NB4 (cell line): ENCODE data around the gene WDFY4.

ENCODE experiments used
- DNase-seq: peaks from one replicate; pipeline ENCODE4 v3.0.0; 2010; ENCODE audit warnings: low read depth
- H3K4me3 ChIP-seq: one replicate; pipeline ENCODE4 v1.5.1; 2011; ENCODE audit warnings: mild to moderate bottlenecking, low read depth, low read length, moderate library complexity
- MYC ChIP-seq: IDR thresholded peaks from 2 replicates; pipeline ENCODE4 v1.6.1; 2011; ENCODE audit warnings: low read depth, low read length
- POLR2A ChIP-seq: IDR thresholded peaks from 2 replicates; pipeline ENCODE4 v1.6.1; 2011; ENCODE audit warnings: mild to moderate bottlenecking; ENCODE audit not compliant: insufficient read length; ENCODE audit errors: extremely low read depth
- TF ChIP-seq, protein P1 (sequence below): IDR thresholded peaks from one replicate; pipeline ENCODE4 v1.5.1; 2012; ENCODE audit warnings: low read depth, low read length
- TF ChIP-seq, protein P2 (sequence below): IDR thresholded peaks from 2 replicates; pipeline ENCODE4 v1.6.1; 2011; ENCODE audit warnings: low read depth, low read length

Gene WDFY4

DNA sequence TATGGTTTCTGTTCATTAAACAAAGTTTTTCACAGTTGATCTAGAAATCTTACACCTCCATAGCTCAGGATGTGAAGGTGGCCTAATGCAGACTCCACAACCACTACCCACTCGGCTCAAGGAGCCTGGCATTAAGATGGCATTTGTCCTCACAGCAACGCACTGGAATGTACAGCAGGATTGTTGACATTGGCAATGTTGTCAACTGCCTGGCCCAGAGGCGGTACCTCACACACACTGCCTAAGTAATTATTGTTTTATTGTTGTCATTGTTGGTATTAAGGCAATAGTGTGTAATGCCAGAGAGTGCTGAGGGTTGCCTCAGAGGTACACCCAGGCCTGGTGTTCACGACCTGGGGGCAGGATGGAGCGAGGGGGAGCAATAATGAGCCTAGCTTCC, 216.6 kb downstream of the WDFY4 start:
- no peak for DNase-seq
- TF ChIP-seq MYC: no peak
- TF ChIP-seq, protein P1, sequence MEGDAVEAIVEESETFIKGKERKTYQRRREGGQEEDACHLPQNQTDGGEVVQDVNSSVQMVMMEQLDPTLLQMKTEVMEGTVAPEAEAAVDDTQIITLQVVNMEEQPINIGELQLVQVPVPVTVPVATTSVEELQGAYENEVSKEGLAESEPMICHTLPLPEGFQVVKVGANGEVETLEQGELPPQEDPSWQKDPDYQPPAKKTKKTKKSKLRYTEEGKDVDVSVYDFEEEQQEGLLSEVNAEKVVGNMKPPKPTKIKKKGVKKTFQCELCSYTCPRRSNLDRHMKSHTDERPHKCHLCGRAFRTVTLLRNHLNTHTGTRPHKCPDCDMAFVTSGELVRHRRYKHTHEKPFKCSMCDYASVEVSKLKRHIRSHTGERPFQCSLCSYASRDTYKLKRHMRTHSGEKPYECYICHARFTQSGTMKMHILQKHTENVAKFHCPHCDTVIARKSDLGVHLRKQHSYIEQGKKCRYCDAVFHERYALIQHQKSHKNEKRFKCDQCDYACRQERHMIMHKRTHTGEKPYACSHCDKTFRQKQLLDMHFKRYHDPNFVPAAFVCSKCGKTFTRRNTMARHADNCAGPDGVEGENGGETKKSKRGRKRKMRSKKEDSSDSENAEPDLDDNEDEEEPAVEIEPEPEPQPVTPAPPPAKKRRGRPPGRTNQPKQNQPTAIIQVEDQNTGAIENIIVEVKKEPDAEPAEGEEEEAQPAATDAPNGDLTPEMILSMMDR: no peak
- TF ChIP-seq POLR2A: no peak
- TF ChIP-seq, protein P2, sequence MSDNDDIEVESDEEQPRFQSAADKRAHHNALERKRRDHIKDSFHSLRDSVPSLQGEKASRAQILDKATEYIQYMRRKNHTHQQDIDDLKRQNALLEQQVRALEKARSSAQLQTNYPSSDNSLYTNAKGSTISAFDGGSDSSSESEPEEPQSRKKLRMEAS: no peak
- no peak overlapping the region for H3K4me3 ChIP-seq

DNA sequence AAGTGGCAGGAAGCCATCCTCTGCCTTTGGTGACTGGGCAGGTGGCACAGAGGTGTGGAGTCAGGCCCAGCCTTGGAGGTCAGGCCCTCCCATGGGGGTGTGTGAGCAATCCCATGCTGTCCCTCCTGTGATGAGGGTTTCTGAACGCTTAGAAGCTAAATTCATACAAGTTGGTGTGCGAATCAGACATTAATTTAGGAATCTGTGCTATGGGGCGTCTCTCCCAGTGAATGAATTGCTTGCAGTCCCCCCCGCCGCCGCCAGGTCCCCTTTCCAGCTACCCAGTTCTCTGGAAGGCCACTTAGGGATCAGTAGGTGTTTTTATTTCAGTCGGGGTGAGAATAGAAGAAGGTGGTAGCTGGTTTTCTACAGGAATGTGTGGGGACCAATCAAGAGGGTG, 217.4 kb downstream of the WDFY4 start:
- H3K4me3 ChIP-seq: no peak overlapping the region
- no peak for DNase-seq
- TF ChIP-seq, protein P1: no peak
- TF ChIP-seq MYC (no peak), POLR2A (no peak)
- TF ChIP-seq, protein P2: no peak

DNA sequence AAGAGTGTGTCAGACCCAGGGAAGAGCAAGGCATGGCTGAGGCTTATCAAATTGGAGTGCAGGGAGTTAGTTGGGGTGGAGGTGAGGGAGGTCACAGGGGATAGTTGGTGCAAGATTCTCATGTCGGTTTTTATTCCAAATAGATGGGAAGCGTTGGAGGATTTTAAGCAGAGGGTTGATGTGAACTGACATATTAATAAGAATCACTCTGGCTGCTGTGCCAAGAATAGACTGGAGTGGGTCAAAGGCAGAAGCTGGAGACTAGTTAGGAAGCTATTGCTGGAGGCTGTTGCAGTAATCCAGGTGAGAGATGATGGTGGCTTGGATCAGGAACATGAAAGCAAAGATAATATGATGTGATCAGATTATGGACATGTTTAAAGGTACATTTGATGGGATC, 218.5 kb downstream of the WDFY4 start:
- TF ChIP-seq, protein P2: no peak
- TF ChIP-seq POLR2A (no peak), MYC (no peak)
- TF ChIP-seq, protein P1: no peak
- H3K4me3 ChIP-seq: no peak overlapping the region
- DNase-seq: no peak

DNA sequence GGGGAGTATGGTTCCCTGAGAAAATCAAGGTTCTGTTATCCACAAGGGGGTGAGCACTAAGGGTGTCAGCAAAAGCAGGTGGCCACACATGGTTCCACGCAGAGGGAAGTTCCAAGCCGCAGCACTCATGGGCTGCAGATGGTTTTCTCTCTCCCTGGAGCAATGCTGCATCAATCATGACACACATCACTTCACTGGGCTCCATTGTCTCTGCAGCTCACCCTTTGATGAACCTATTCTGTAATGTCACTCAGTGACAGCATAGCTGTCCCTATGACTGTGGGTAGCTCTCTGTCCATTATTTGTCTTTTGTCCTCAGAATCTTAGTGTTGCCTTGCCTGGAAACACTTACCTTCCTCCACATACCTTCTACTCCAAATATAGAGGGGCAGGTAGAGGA, 220.2 kb downstream of the WDFY4 start:
- H3K4me3 ChIP-seq: no peak overlapping the region
- no peak for DNase-seq
- TF ChIP-seq, protein P1: no peak
- TF ChIP-seq, protein P2: no peak
- TF ChIP-seq MYC: no peak

DNA sequence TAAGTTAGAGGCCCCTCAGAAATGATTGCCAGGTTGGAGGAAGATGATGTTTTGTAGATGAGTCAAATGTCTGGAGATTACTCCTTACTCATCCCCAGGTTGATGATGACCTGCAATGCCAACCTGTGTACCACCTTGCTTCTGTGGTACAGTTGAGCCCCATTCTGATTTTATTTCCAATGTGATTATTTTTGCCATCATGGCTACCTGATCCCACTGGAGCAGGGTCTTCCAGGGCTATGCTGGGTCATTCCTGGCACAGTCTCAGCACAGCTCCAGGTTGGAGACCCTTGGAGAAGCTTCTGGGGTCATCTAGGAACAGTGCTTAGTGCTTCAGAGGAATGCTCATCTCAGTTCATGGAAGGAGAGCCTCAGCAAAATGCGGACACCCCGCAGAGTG, 220.6 kb downstream of the WDFY4 start:
- no peak for DNase-seq
- no peak overlapping the region for H3K4me3 ChIP-seq
- no peak for TF ChIP-seq POLR2A
- TF ChIP-seq, protein P2: no peak
- TF ChIP-seq MYC: no peak
- TF ChIP-seq, protein P1: no peak

DNA sequence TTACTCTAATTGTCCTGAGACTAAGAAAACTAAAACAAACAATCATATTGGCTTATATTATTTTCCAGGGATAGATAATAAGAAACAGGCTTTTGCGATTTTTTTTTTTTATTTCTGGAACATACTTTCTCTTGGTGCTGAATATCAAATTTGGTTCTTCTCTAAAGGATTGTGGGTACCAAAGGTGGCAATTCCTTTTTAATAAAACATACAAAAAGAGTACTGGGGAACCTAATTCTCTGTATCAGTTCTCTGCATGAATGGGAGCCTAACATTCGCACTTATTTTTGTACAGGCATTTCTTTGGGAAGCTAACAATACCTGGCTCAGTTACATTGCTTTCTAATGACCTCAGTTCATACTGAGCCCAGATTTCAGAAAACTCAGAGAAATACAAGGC, 222.2 kb downstream of the WDFY4 start:
- TF ChIP-seq MYC (no peak), POLR2A (no peak)
- TF ChIP-seq, protein P1: no peak
- TF ChIP-seq, protein P2: no peak
- DNase-seq: no peak

More for the DNA sequence above, 222.2 kb downstream of the WDFY4 start:
- no peak overlapping the region for H3K4me3 ChIP-seq
